Liver (tissue), 9 donors: ENCODE results near the gene ROBO2. TPM values are rescaled to one million over a fixed set of nuclear protein-coding genes. Genes with fewer than 3 reads are reported as not detected.

Source experiments
- DNase-seq: peaks from one replicate; pipeline ENCODE4 v3.0.0-alpha.2; 2017; ENCODE audit warnings: low spot score
- H3K27ac ChIP-seq, 2 donors: one replicate each; pipeline ENCODE4 v1.7.0; 2013; ENCODE audit warnings: inconsistent platforms in 2 of 2, low read length in 2 of 2, control low read depth in 1 of 2, low read depth in 1 of 2, mild to moderate bottlenecking in 1 of 2
- H3K27me3 ChIP-seq, 4 donors: one replicate each; pipeline versions ENCODE4 v1.6.1 to v1.7.0; 2013; ENCODE audit warnings: low read length in 3 of 4, inconsistent platforms in 1 of 4, mild to moderate bottlenecking in 1 of 4, moderate library complexity in 1 of 4; ENCODE audit not compliant: control insufficient read depth in 4 of 4, insufficient read depth in 4 of 4
- H3K36me3 ChIP-seq, 4 donors: one replicate each; pipeline versions ENCODE4 v1.6.1 to v1.7.0; 2013; ENCODE audit warnings: low read length in 3 of 4, mild to moderate bottlenecking in 3 of 4, low read depth in 1 of 4, moderate library complexity in 1 of 4; ENCODE audit not compliant: control insufficient read depth in 4 of 4, insufficient read depth in 3 of 4
- H3K4me1 ChIP-seq, 4 donors: one replicate each; pipeline versions ENCODE4 v1.6.1 to v1.7.0; 2013; ENCODE audit warnings: low read length in 3 of 4, mild to moderate bottlenecking in 3 of 4, moderate library complexity in 1 of 4; ENCODE audit not compliant: control insufficient read depth in 4 of 4, insufficient read depth in 4 of 4
- H3K4me3 ChIP-seq, 3 donors: one replicate each; pipeline versions ENCODE4 v1.6.1 to v1.7.0; 2013; ENCODE audit warnings: low read length in 3 of 3, control low read depth in 1 of 3, low read depth in 1 of 3, mild to moderate bottlenecking in 1 of 3
- H3K9ac ChIP-seq, 2 donors: one replicate each; pipeline ENCODE4 v1.7.0; 2013; ENCODE audit warnings: low read length in 2 of 2, mild to moderate bottlenecking in 2 of 2, moderate library complexity in 2 of 2, control low read depth in 1 of 2, low read depth in 1 of 2
- H3K9me3 ChIP-seq, 4 donors: one replicate each; pipeline versions ENCODE4 v1.6.1 to v1.7.0; 2013; ENCODE audit warnings: low read length in 3 of 4; ENCODE audit not compliant: control insufficient read depth in 4 of 4
- EGR1 ChIP-seq, 2 donors: IDR thresholded peaks; 2 replicates each; pipeline ENCODE4 v1.6.1; 2016 to 2018; ENCODE audit warnings: antibody characterized with exemption in 2 of 2, low read depth in 2 of 2
- FOXA1 ChIP-seq: IDR thresholded peaks from 2 replicates; pipeline ENCODE4 v1.6.1; 2016; ENCODE audit warnings: antibody characterized with exemption
- FOXA2 ChIP-seq: IDR thresholded peaks from 2 replicates; pipeline ENCODE4 v1.6.1; 2016; ENCODE audit warnings: antibody characterized with exemption
- HNF4A ChIP-seq, 2 donors: conservative IDR thresholded peaks; 2 replicates each; pipeline ENCODE4 v1.6.1; 2016; ENCODE audit warnings: antibody characterized with exemption in 2 of 2, mild to moderate bottlenecking in 2 of 2
- HNF4G ChIP-seq: IDR thresholded peaks from 2 replicates; pipeline ENCODE4 v1.6.1; 2016; ENCODE audit warnings: antibody characterized with exemption
- JUND ChIP-seq, 2 donors: IDR thresholded peaks; 2 replicates each; pipeline ENCODE4 v1.6.1; 2016; ENCODE audit warnings: antibody characterized with exemption in 2 of 2
- NR2F2 ChIP-seq: IDR thresholded peaks from 2 replicates; pipeline ENCODE4 v1.6.1; 2016; ENCODE audit warnings: antibody characterized with exemption
- RAD21 ChIP-seq, 2 donors: IDR thresholded peaks; 2 replicates each; pipeline ENCODE4 v1.6.1; 2016; ENCODE audit warnings: antibody characterized with exemption in 2 of 2, mild to moderate bottlenecking in 2 of 2
- RXRA ChIP-seq, 2 donors: IDR thresholded peaks; 2 replicates each; pipeline ENCODE4 v1.6.1; 2017 to 2018; ENCODE audit warnings: antibody characterized with exemption in 2 of 2, mild to moderate bottlenecking in 1 of 2
- TAF1 ChIP-seq: conservative IDR thresholded peaks from 2 replicates; pipeline ENCODE4 v1.6.1; 2016; ENCODE audit warnings: antibody characterized with exemption, mild to moderate bottlenecking
- YY1 ChIP-seq: IDR thresholded peaks from 2 replicates; pipeline ENCODE4 v1.6.1; 2016; ENCODE audit warnings: antibody characterized with exemption, mild to moderate bottlenecking
- ZBTB33 ChIP-seq: IDR thresholded peaks from 2 replicates; pipeline ENCODE4 v1.6.1; 2016; ENCODE audit warnings: antibody characterized with exemption
- WGBS: extraction: QIAGEN DNeasy Blood & Tissue Kit; methylation state at CpG from one replicate; pipeline ENCODE4 v1.1.7; 2013; 5-methylcytosine and 5-hydroxymethylcytosine counted together
- polyA plus RNA-seq, 2 donors: library from polyadenylated mRNA; stranded (reverse) in 1 of 2; unstranded in 1 of 2; fragments of 200-250 nt in 1 of 2; fragments of >200 nt in 1 of 2; fragmentation: Nextera tagmentation in 1 of 2; extraction: Ambion mirVana in 1 of 2; gene quantifications; one replicate each; pipeline versions ENCODE4 v1.2.1 to v1.2.3, GENCODE V29; 2013 to 2015
- total RNA-seq, 2 donors: library from RNA; depleted of rRNA; stranded (reverse); fragments of >200 nt; gene quantifications; one replicate each; pipeline ENCODE4 v1.2.3, GENCODE V29; 2014
- TF ChIP-seq, protein P1 (sequence below): IDR thresholded peaks from 2 replicates; pipeline ENCODE4 v1.6.1; 2016; ENCODE audit warnings: antibody characterized with exemption
- TF ChIP-seq, protein P2 (sequence below): IDR thresholded peaks from 2 replicates; pipeline ENCODE4 v1.6.1; 2016; ENCODE audit warnings: antibody characterized with exemption
- donor health status: healthy.
- donor health status: healthy.
- donor health status: healthy.
- donor health status: healthy.
- donor health status: healthy.

Gene ROBO2
- total and polyA plus RNA-seq, 4 donors = 0.22 to 19.4 (median 1.1) TPM

DNA sequence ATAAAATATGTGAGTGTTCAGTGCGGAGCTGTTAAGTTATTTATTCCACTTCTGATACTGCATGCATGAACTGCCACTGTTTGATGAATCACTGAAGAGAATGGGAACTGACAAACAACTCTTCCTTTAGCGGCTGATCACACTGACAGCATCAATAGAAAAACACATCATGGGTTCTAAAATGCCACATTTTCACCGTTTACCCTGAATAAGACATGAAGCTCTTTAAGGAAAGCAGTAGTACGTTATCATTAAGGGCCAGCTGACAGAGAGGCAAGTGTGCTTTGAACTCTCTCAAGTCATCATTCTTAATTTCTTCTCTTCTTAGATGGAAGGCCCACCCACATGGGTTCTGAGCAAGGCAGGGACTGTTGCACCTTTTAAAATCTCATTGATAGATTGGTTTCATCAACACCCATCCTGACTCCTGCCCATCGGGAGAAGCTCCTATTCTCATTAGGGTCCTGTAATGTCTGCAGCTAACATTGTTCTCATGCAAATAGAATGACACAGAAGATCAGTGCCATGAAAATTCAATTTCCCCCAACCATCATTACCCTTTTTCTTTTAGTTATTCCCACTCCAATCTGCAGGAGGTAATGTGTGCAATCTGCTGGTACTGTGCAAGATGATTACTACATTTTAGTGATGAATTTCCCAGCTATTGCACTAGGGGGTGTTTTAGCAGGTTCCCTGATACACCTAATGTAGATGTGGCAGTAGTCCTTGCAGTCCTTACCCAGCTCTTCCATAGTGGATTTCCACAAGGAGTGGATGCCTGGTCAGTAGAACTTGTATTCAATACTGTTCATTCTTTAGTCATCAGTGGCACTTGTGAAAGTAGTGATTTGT, 119.1 kb downstream of the ROBO2 start:
- Histone ChIP-seq H3K9ac (no peak overlapping the region), H3K27ac (no peak overlapping the region), H3K36me3 (no peaks in the 10 kb centered on the region), H3K27me3 (no peaks in the 10 kb centered on the region), H3K4me3 (no peak overlapping the region), H3K9me3 (no peaks in the 10 kb centered on the region), H3K4me1 (no peaks in the 10 kb centered on the region)
- WGBS = 84% methylated on average over 5 of the region's 5 CpGs
- TF ChIP-seq YY1 (no peak), HNF4A (conservative IDR thresholded peaks at IDR 0.05) (no peak), FOXA2 (no peak), TAF1 (no peak), EGR1 (IDR thresholded peaks at IDR 0.05; ENCODE audit: low read depth in 2 of 2) (no peak), RAD21 (IDR thresholded peaks at IDR 0.05) (peak in 1 of 2 donors; percentile 49)
- TF ChIP-seq, protein P1, sequence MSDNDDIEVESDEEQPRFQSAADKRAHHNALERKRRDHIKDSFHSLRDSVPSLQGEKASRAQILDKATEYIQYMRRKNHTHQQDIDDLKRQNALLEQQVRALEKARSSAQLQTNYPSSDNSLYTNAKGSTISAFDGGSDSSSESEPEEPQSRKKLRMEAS = no peak
- DNase-seq = no peak

- no peaks in the 10 kb centered on the region for H3K9me3 ChIP-seq
- no peaks in the 10 kb centered on the region for H3K4me1 ChIP-seq
- no peak overlapping the region for H3K27ac ChIP-seq
- H3K9ac ChIP-seq = no peak overlapping the region
- TF ChIP-seq NR2F2 (no peak), HNF4A (conservative IDR thresholded peaks at IDR 0.05) (no peak), EGR1 (IDR thresholded peaks at IDR 0.05; ENCODE audit: low read depth in 2 of 2) (no peak), RXRA (IDR thresholded peaks at IDR 0.05) (no peak), TAF1 (no peak), FOXA1 (no peak), JUND (IDR thresholded peaks at IDR 0.05) (no peak), RAD21 (IDR thresholded peaks at IDR 0.05) (no peak), ZBTB33 (no peak), FOXA2 (no peak), YY1 (no peak), HNF4G (no peak)
- TF ChIP-seq, protein P1 = no peak
- TF ChIP-seq, protein P2, sequence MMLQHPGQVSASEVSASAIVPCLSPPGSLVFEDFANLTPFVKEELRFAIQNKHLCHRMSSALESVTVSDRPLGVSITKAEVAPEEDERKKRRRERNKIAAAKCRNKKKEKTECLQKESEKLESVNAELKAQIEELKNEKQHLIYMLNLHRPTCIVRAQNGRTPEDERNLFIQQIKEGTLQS = no peak
- no peaks in the 10 kb centered on the region for H3K36me3 ChIP-seq
- H3K27me3 ChIP-seq = no peaks in the 10 kb centered on the region
- DNase-seq = no peak
- H3K4me3 ChIP-seq = no peak overlapping the region
- WGBS = 86% methylated on average over 2 of the region's 2 CpGs
These were observed 121.1 kb downstream of the ROBO2 start for GRCh38 chr3:77160931-77161497.

- H3K9me3 ChIP-seq = no peaks in the 10 kb centered on the region
- DNase-seq = no peak
- H3K4me3 ChIP-seq = no peak overlapping the region
- WGBS = 87% methylated on average over 4 of the region's 4 CpGs
- H3K27ac ChIP-seq = no peak overlapping the region
- no peaks in the 10 kb centered on the region for H3K36me3 ChIP-seq
- H3K4me1 ChIP-seq = no peaks in the 10 kb centered on the region
- H3K27me3 ChIP-seq = no peaks in the 10 kb centered on the region
- TF ChIP-seq JUND (IDR thresholded peaks at IDR 0.05) = no peak
- no peak overlapping the region for H3K9ac ChIP-seq
These were observed 129.9 kb downstream of the ROBO2 start for GRCh38 chr3:77169823-77170222.
